HepG2 (cell line): ENCODE data around the gene PYGB. TPM values are rescaled to one million over a fixed set of nuclear protein-coding genes. Genes with fewer than 3 reads are reported as not detected.

Experiments used
- AGO2 ChIP-seq: fragments of 200-400 bp; formaldehyde crosslinking; optimal IDR thresholded peaks from 2 replicates; pipeline ENCODE3; 2017; ENCODE audit warnings: mild to moderate bottlenecking, low read depth, low read length, moderate library complexity
- AHR ChIP-seq: IDR thresholded peaks from 2 replicates; pipeline ENCODE4 v1.6.1; 2018; ENCODE audit warnings: missing genetic modification reagents, missing compliant biosample characterization
- DMAP1 ChIP-seq: IDR thresholded peaks from 2 replicates; pipeline ENCODE4 v1.6.1; 2016
- ISX ChIP-seq: sonication (generic); formaldehyde crosslinking; conservative IDR thresholded peaks from 2 replicates; pipeline ENCODE4 v1.5.0; 2020; ENCODE audit warnings: missing genetic modification reagents
- NFE2 ChIP-seq: sonication (generic); formaldehyde crosslinking; IDR thresholded peaks from 2 replicates; pipeline ENCODE4 v1.4.0; 2020; ENCODE audit warnings: missing genetic modification reagents
- SMAD9 ChIP-seq: sonication (generic); formaldehyde crosslinking; IDR thresholded peaks from 2 replicates; pipeline ENCODE4 v1.5.1; 2020; ENCODE audit warnings: mild to moderate bottlenecking, missing genetic modification reagents
- SNAPC2 ChIP-seq: sonication (generic); formaldehyde crosslinking; IDR thresholded peaks from 2 replicates; pipeline ENCODE4 v1.8.1; 2022; ENCODE audit warnings: mild to moderate bottlenecking, missing genetic modification reagents
- SPEN ChIP-seq: sonication (generic); formaldehyde crosslinking; IDR thresholded peaks from 2 replicates; pipeline ENCODE4 v1.5.1; 2020; ENCODE audit warnings: low read depth, mild to moderate bottlenecking, missing genetic modification reagents
- UBTF ChIP-seq: sonication (generic); formaldehyde crosslinking; IDR thresholded peaks from 2 replicates; pipeline ENCODE4 v1.4.0; 2020; ENCODE audit warnings: mild to moderate bottlenecking, missing genetic modification reagents
- ZBTB25 ChIP-seq: IDR thresholded peaks from 2 replicates; pipeline ENCODE4 v1.6.1; 2018; ENCODE audit warnings: missing genetic modification reagents
- ZNF879 ChIP-seq: sonication (generic); formaldehyde crosslinking; IDR thresholded peaks from 2 replicates; pipeline ENCODE4 v1.8.1; 2023; ENCODE audit warnings: missing genetic modification reagents
- polyA plus RNA-seq, 8 experiments: library from polyadenylated mRNA; depleted of rRNA in 3 of 8; stranded (reverse) in 7 of 8; unstranded in 1 of 8; fragments of >200 nt; fragmentation: Illumina TruSeq in 4 of 8; extraction: Trizol in 4 of 8; gene quantifications; 2 replicates each; pipeline versions ENCODE4 v1.2.1 to v1.2.3, GENCODE V29; 2011 to 2016; ENCODE audit warnings: low read depth in 4 of 8, missing spikeins in 1 of 8, mixed read lengths in 1 of 8; ENCODE audit not compliant: insufficient read depth in 1 of 8
- total RNA-seq, 5 experiments: library from RNA; depleted of rRNA; stranded (reverse); fragments of >200 nt; fragmentation: Illumina TruSeq; extraction: Trizol; gene quantifications; 2 replicates each; pipeline ENCODE4 v1.2.3, GENCODE V29; 2016; ENCODE audit warnings: low read depth in 1 of 5
- TF ChIP-seq, protein P1 (sequence below), 2 experiments: fragments of 450-650 bp in 1 of 2; sonication (generic) in 1 of 2; formaldehyde crosslinking in 1 of 2; IDR thresholded peaks; 2 replicates each; pipeline versions ENCODE4 v1.6.1 to v1.8.0; 2016 to 2022; ENCODE audit warnings: antibody characterized with exemption in 1 of 2, mild to moderate bottlenecking in 1 of 2, missing genetic modification reagents in 1 of 2
- TF ChIP-seq, protein P2 (sequence below): sonication (generic); formaldehyde crosslinking; IDR thresholded peaks from 2 replicates; pipeline ENCODE4 v1.9.0; 2021; ENCODE audit warnings: missing genetic modification reagents, borderline replicate concordance

PYGB gene
- total and polyA plus RNA-seq, 2 of the 13 experiments (the other 11 are each of a cell fraction or from before 2014, with no cell fraction given): 24.2 to 86.3 TPM

DNA sequence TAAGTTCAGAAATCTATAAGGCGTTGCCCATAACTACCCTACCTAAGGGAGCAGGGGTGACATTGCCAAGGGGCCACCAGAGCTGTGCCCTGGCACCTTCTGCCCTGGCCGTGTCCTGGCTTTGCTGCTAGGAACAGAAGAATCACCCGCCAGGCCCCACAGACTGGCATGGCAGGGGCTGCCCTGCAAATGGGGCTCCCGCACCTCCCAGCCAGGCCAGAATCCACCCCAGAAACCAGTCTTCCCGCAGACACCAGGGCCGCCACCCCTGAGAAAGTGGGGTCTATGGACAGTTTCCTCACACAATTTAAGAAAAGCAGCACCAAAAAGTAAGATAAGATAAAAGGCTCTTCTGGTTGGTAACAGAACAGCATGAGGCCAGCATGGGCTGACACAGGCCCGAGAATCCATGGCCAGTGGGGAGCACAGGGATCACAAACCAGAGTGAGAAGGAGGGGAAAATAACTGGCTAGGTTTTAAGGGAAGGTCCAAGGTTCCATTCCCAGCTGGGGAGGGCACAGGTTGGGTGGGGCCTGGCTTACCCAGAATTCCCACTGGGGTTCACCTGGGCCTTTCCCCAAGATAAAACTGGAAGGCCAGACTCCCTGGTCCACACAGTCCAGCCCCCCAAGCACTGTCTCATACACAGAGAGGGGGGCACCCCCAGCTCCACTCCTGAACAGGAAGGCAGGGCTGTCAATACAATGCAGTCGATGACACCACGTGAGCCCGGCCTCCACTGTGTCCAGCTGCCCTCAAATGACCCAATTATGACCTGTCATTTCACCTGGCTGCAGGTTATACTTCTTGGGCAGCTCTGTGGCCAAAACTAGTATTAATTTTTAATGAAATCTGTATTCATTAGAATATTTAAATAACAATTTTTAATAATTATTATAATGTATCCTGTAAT lies 59.4 kb downstream of the PYGB start (continued):
- TF ChIP-seq, protein P1, sequence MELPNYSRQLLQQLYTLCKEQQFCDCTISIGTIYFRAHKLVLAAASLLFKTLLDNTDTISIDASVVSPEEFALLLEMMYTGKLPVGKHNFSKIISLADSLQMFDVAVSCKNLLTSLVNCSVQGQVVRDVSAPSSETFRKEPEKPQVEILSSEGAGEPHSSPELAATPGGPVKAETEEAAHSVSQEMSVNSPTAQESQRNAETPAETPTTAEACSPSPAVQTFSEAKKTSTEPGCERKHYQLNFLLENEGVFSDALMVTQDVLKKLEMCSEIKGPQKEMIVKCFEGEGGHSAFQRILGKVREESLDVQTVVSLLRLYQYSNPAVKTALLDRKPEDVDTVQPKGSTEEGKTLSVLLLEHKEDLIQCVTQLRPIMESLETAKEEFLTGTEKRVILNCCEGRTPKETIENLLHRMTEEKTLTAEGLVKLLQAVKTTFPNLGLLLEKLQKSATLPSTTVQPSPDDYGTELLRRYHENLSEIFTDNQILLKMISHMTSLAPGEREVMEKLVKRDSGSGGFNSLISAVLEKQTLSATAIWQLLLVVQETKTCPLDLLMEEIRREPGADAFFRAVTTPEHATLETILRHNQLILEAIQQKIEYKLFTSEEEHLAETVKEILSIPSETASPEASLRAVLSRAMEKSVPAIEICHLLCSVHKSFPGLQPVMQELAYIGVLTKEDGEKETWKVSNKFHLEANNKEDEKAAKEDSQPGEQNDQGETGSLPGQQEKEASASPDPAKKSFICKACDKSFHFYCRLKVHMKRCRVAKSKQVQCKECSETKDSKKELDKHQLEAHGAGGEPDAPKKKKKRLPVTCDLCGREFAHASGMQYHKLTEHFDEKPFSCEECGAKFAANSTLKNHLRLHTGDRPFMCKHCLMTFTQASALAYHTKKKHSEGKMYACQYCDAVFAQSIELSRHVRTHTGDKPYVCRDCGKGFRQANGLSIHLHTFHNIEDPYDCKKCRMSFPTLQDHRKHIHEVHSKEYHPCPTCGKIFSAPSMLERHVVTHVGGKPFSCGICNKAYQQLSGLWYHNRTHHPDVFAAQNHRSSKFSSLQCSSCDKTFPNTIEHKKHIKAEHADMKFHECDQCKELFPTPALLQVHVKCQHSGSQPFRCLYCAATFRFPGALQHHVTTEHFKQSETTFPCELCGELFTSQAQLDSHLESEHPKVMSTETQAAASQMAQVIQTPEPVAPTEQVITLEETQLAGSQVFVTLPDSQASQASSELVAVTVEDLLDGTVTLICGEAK (IDR thresholded peaks at IDR 0.05): no peak
- TF ChIP-seq, protein P1 (CRISPR knock-in tag; IDR thresholded peaks at IDR 0.05): no peak
- TF ChIP-seq ZNF879 (CRISPR knock-in tag) (no peak), SMAD9 (CRISPR knock-in tag) (no peak), SPEN (CRISPR knock-in tag) (0 out of 2 replicates have a peak, but pooled peaks have one; percentile 25), ZBTB25 (no peak), SNAPC2 (0 out of 2 replicates have a peak, but pooled peaks have one; percentile 28), UBTF (CRISPR knock-in tag) (0 out of 2 replicates have a peak, but pooled peaks have one; percentile 16), ISX (no peak), NFE2 (CRISPR knock-in tag) (no peak), DMAP1 (CRISPR knock-in tag) (no peak), AHR (CRISPR knock-in tag) (no peak), AGO2 (peak; percentile 33)
- TF ChIP-seq, protein P2, sequence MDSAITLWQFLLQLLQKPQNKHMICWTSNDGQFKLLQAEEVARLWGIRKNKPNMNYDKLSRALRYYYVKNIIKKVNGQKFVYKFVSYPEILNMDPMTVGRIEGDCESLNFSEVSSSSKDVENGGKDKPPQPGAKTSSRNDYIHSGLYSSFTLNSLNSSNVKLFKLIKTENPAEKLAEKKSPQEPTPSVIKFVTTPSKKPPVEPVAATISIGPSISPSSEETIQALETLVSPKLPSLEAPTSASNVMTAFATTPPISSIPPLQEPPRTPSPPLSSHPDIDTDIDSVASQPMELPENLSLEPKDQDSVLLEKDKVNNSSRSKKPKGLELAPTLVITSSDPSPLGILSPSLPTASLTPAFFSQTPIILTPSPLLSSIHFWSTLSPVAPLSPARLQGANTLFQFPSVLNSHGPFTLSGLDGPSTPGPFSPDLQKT (CRISPR knock-in tag): no peak
